K562 (cell line): ENCODE measurements around the gene APLP1. TPM values are rescaled to one million over a fixed set of nuclear protein-coding genes. Genes with fewer than 3 reads are reported as not detected.

Source experiments
- ARNT ChIP-seq, 2 experiments: fragments of 450-650 bp; IDR thresholded peaks; 2 replicates each; pipeline ENCODE4 v1.6.1; 2016; ENCODE audit warnings: mild to moderate bottlenecking in 1 of 2
- BCL6 ChIP-seq: fragments of 250-450 bp; sonication (Bioruptor Pico); IDR thresholded peaks from 2 replicates; pipeline ENCODE4 v1.4.0; 2020
- BMI1 ChIP-seq: fragments of 150-350 bp; IDR thresholded peaks from 2 replicates; pipeline ENCODE4 v1.6.1; 2014; ENCODE audit warnings: low read length
- CBX1 ChIP-seq: sonication (generic); IDR thresholded peaks from 2 replicates; pipeline ENCODE4 v1.6.1; 2016; ENCODE audit warnings: antibody characterized with exemption, low read depth, mild to moderate bottlenecking
- FOXJ2 ChIP-seq: fragments of 200-800 bp; sonication (Bioruptor generic); IDR thresholded peaks from 2 replicates; pipeline ENCODE4 v1.6.1; 2016; ENCODE audit warnings: missing genetic modification characterization, missing compliant biosample characterization
- GATA2 ChIP-seq: sonication (generic); formaldehyde crosslinking; IDR thresholded peaks from 2 replicates; pipeline ENCODE4 v1.4.0; 2020; ENCODE audit warnings: mild to moderate bottlenecking, missing genetic modification reagents
- MYNN ChIP-seq, 2 experiments: sonication (generic); formaldehyde crosslinking in 1 of 2; IDR thresholded peaks; 2 replicates each; pipeline versions ENCODE4 v1.5.0 to v1.6.1; 2016 to 2020; ENCODE audit warnings: antibody characterized with exemption in 1 of 2, missing genetic modification reagents in 1 of 2
- NCOA6 ChIP-seq: fragments of 450-650 bp; IDR thresholded peaks from 2 replicates; pipeline ENCODE4 v1.6.1; 2017; ENCODE audit warnings: mild to moderate bottlenecking
- NRF1 ChIP-seq, 2 experiments: fragments of 450-650 bp; IDR thresholded peaks in 1 of 2; conservative IDR thresholded peaks in 1 of 2; 2 replicates each; pipeline ENCODE4 v1.6.1; 2014; ENCODE audit warnings: mild to moderate bottlenecking in 2 of 2
- RBM22 ChIP-seq: fragments of 200-400 bp; formaldehyde crosslinking; IDR thresholded peaks from 2 replicates; pipeline ENCODE4 v1.6.1; 2018; ENCODE audit warnings: low read length, low read depth; ENCODE audit not compliant: poor library complexity, severe bottlenecking
- SIN3A ChIP-seq, 2 experiments: fragments of 150-350 bp in 1 of 2; IDR thresholded peaks; 2 replicates each; pipeline ENCODE4 v1.6.1; 2011 to 2016; ENCODE audit warnings: borderline replicate concordance in 2 of 2, low read depth in 2 of 2, low read length in 2 of 2, mild to moderate bottlenecking in 2 of 2, moderate library complexity in 2 of 2; ENCODE audit not compliant: control insufficient read depth in 1 of 2
- SMARCB1 ChIP-seq: IDR thresholded peaks from 2 replicates; pipeline ENCODE4 v1.6.1; 2011; ENCODE audit warnings: improper control_type of control experiment, low read depth; ENCODE audit not compliant: insufficient read length
- SRF ChIP-seq, 2 experiments: fragments of 250-450, 450-650 bp in 1 of 2; sonication (Bioruptor Pico) in 1 of 2; sonication (generic) in 1 of 2; formaldehyde crosslinking; IDR thresholded peaks; 2 replicates each; pipeline versions ENCODE4 v1.5.0 to v1.5.1; 2020 to 2022; ENCODE audit warnings: mild to moderate bottlenecking in 1 of 2, missing genetic modification reagents in 1 of 2
- ZBTB1 ChIP-seq: sonication (generic); formaldehyde crosslinking; IDR thresholded peaks from 2 replicates; pipeline ENCODE4 v1.8.1; 2023; ENCODE audit warnings: missing genetic modification reagents, low read depth, mild to moderate bottlenecking, borderline replicate concordance
- polyA plus RNA-seq, 8 experiments: library from polyadenylated mRNA; depleted of rRNA in 4 of 8; stranded (reverse) in 5 of 8; unstranded in 3 of 8; fragments of >200 nt; fragmentation: Nextera tagmentation in 2 of 8; fragmentation: Illumina TruSeq in 1 of 8; extraction: Ambion mirVana in 2 of 8; extraction: Trizol in 1 of 8; gene quantifications; 2 replicates each; pipeline versions ENCODE4 v1.2.1 to v1.2.3, GENCODE V29; 2011 to 2014; ENCODE audit warnings: inconsistent platforms in 1 of 8, missing spikeins in 1 of 8
- total RNA-seq, 7 experiments: library from RNA; depleted of rRNA in 6 of 7; stranded (reverse); fragments of >200 nt in 6 of 7; fragmentation: Illumina TruSeq in 2 of 7; extraction: Trizol in 2 of 7; gene quantifications; 2 replicates each; pipeline versions ENCODE4 v1.2.1 to v1.2.3, GENCODE V29; 2011 to 2021; ENCODE audit warnings: low replicate concordance in 1 of 7
- TF ChIP-seq, protein P1 (sequence below), 2 experiments: fragments of 450-650 bp in 1 of 2; sonication (generic) in 1 of 2; formaldehyde crosslinking; conservative IDR thresholded peaks; 2 replicates each; pipeline versions ENCODE4 v1.4.0 to v1.8.1; 2020 to 2022; ENCODE audit warnings: mild to moderate bottlenecking in 1 of 2, missing genetic modification reagents in 1 of 2
- TF ChIP-seq, protein P2 (sequence below): fragments of 450-650 bp; formaldehyde crosslinking; conservative IDR thresholded peaks from 2 replicates; pipeline ENCODE4 v1.4.0; 2022; ENCODE audit warnings: mild to moderate bottlenecking, missing genetic modification characterization
- TF ChIP-seq, protein P3 (sequence below): fragments of 250-450 bp; sonication (Bioruptor Pico); IDR thresholded peaks from 2 replicates; pipeline ENCODE4 v1.4.0; 2020

Gene APLP1
- total and polyA plus RNA-seq, 9 of the 15 experiments (the other 6 are each of a cell fraction or from before 2014, with no cell fraction given), result 0.69 to 9.9 (median 4.7) TPM

DNA sequence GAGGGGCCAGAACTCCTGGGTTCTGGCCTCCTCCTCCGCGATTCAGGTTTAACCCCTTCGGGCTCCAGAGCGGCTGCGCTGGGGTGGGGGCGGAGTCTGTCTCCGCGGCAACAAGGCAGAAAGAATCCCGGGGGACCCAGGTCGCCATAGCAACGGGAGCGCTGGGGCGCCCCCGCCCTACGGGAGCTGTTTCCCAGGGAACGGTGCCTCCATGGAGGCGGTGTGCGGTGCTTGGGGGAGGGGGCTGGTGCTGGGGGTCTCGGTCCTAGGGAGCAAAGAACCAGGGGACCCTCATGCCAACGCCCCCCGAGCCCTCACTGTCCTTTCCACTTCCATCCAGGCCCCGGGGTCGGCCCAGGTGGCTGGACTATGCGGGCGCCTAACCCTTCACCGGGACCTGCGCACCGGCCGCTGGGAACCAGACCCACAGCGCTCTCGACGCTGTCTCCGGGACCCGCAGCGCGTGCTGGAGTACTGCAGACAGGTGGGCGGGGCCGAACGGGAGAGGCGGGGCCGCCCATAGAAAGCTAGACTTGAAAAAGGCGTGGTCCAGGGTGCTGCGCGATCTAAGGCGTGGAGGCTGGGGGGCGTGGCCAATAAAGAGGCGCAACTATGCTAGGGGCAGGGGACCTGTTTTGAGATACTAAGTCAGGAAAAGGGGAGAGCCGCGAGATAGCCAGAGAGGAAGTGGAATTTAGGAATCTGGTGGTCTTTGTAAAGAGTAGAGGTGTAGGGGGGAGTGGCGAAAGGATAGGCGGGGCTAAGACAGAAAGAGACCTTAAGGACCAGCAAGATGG lies 1.2 kb downstream of the APLP1 start (continued):
- TF ChIP-seq, protein P1, sequence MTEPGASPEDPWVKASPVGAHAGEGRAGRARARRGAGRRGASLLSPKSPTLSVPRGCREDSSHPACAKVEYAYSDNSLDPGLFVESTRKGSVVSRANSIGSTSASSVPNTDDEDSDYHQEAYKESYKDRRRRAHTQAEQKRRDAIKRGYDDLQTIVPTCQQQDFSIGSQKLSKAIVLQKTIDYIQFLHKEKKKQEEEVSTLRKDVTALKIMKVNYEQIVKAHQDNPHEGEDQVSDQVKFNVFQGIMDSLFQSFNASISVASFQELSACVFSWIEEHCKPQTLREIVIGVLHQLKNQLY (CRISPR knock-in tag; conservative IDR thresholded peaks at IDR 0.05), result no peak
- peak; percentile 68; the same call in 1 of the 2 replicates for TF ChIP-seq BMI1
- TF ChIP-seq SMARCB1, result no peak
- TF ChIP-seq ARNT (IDR thresholded peaks at IDR 0.05), result peak in 1 of 2 experiments; percentile 52; a peak in 1 of 4 replicates
- TF ChIP-seq, protein P2, sequence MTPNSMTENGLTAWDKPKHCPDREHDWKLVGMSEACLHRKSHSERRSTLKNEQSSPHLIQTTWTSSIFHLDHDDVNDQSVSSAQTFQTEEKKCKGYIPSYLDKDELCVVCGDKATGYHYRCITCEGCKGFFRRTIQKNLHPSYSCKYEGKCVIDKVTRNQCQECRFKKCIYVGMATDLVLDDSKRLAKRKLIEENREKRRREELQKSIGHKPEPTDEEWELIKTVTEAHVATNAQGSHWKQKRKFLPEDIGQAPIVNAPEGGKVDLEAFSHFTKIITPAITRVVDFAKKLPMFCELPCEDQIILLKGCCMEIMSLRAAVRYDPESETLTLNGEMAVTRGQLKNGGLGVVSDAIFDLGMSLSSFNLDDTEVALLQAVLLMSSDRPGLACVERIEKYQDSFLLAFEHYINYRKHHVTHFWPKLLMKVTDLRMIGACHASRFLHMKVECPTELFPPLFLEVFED (CRISPR knock-in tag), result peak; percentile 67; the same call in 1 of the 2 replicates
- no peak for TF ChIP-seq BCL6 (CRISPR knock-in tag)
- TF ChIP-seq SIN3A (IDR thresholded peaks at IDR 0.05; ENCODE audit: borderline replicate concordance in 2 of 2, control insufficient read depth in 1 of 2, low read depth in 2 of 2, low read length in 2 of 2), result peak; percentile 16 to 62; a peak in 1 of 4 replicates
- peak; percentile 86 for TF ChIP-seq RBM22
- TF ChIP-seq ZBTB1, result no peak
- TF ChIP-seq MYNN (IDR thresholded peaks at IDR 0.05), result peak; percentile 20; the same call in 1 of the 2 replicates
- no peak for TF ChIP-seq MYNN (CRISPR knock-in tag; IDR thresholded peaks at IDR 0.05)
- TF ChIP-seq GATA2 (CRISPR knock-in tag), result no peak
- TF ChIP-seq CBX1, result no peak
- no peak for TF ChIP-seq NCOA6
- peak in 1 of 2 experiments; percentile 63; a peak in 1 of 4 replicates for TF ChIP-seq SRF (CRISPR knock-in tag; IDR thresholded peaks at IDR 0.05)
- TF ChIP-seq, protein P3, sequence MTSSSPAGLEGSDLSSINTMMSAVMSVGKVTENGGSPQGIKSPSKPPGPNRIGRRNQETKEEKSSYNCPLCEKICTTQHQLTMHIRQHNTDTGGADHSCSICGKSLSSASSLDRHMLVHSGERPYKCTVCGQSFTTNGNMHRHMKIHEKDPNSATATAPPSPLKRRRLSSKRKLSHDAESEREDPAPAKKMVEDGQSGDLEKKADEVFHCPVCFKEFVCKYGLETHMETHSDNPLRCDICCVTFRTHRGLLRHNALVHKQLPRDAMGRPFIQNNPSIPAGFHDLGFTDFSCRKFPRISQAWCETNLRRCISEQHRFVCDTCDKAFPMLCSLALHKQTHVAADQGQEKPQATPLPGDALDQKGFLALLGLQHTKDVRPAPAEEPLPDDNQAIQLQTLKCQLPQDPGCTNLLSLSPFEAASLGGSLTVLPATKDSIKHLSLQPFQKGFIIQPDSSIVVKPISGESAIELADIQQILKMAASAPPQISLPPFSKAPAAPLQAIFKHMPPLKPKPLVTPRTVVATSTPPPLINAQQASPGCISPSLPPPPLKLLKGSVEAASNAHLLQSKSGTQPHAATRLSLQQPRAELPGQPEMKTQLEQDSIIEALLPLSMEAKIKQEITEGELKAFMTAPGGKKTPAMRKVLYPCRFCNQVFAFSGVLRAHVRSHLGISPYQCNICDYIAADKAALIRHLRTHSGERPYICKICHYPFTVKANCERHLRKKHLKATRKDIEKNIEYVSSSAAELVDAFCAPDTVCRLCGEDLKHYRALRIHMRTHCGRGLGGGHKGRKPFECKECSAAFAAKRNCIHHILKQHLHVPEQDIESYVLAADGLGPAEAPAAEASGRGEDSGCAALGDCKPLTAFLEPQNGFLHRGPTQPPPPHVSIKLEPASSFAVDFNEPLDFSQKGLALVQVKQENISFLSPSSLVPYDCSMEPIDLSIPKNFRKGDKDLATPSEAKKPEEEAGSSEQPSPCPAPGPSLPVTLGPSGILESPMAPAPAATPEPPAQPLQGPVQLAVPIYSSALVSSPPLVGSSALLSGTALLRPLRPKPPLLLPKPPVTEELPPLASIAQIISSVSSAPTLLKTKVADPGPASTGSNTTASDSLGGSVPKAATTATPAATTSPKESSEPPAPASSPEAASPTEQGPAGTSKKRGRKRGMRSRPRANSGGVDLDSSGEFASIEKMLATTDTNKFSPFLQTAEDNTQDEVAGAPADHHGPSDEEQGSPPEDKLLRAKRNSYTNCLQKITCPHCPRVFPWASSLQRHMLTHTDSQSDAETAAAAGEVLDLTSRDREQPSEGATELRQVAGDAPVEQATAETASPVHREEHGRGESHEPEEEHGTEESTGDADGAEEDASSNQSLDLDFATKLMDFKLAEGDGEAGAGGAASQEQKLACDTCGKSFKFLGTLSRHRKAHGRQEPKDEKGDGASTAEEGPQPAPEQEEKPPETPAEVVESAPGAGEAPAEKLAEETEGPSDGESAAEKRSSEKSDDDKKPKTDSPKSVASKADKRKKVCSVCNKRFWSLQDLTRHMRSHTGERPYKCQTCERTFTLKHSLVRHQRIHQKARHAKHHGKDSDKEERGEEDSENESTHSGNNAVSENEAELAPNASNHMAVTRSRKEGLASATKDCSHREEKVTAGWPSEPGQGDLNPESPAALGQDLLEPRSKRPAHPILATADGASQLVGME (CRISPR knock-in tag), result 0 out of 2 replicates have a peak, but pooled peaks have one; percentile 35
- TF ChIP-seq FOXJ2 (tag), result no peak
- peak; percentile 85 to 87 for TF ChIP-seq NRF1 (conservative IDR thresholded peaks at IDR 0.05 in 1 of 2, IDR thresholded peaks at IDR 0.05 in 1 of 2)
